Cortex of kidney (tissue), 1 donor: ENCODE results near the gene ADAP1.

ENCODE experiments used
- DNase-seq: peaks from one replicate; lab custom pipeline; 2025; lab: John Stamatoyannopoulos, UW

Gene ADAP1

GRCh38 chr7:894927-895450, 59.5 kb downstream of the ADAP1 start:
- no peak for DNase-seq

GRCh38 chr7:894164-894867, 60.2 kb downstream of the ADAP1 start:
- DNase-seq: no peak

GRCh38 chr7:893686-894085, 60.8 kb downstream of the ADAP1 start:
- no peak for DNase-seq

GRCh38 chr7:892648-893593, 61.6 kb downstream of the ADAP1 start:
- DNase-seq: no peak

GRCh38 chr7:891805-892204, 62.7 kb downstream of the ADAP1 start:
- no peak for DNase-seq

GRCh38 chr7:891291-891690, 63.2 kb downstream of the ADAP1 start:
- no peak for DNase-seq

- DNase-seq: no peak
These were observed 63.6 kb downstream of the ADAP1 start for GRCh38 chr7:890868-891267.

- no peak for DNase-seq
These were observed 65.1 kb downstream of the ADAP1 start for GRCh38 chr7:889391-889790.

- DNase-seq: no peak
These were observed 65.5 kb downstream of the ADAP1 start for GRCh38 chr7:889025-889390.

- no peak for DNase-seq
These were observed 66.1 kb downstream of the ADAP1 start for GRCh38 chr7:888081-889024.

GRCh38 chr7:887488-887820, 67.0 kb downstream of the ADAP1 start:
- DNase-seq: no peak

GRCh38 chr7:886626-887487, 67.6 kb downstream of the ADAP1 start:
- no peak for DNase-seq

GRCh38 chr7:885893-886625, 68.4 kb downstream of the ADAP1 start:
- no peak for DNase-seq

GRCh38 chr7:885261-885892, 69.1 kb downstream of the ADAP1 start:
- no peak for DNase-seq

GRCh38 chr7:884191-885003, 70.1 kb downstream of the ADAP1 start:
- DNase-seq: no peak

GRCh38 chr7:883055-884021, 71.1 kb downstream of the ADAP1 start:
- no peak for DNase-seq

GRCh38 chr7:882336-883035, 72.0 kb downstream of the ADAP1 start:
- no peak for DNase-seq
